GM19467 (cell line): ENCODE measurements around the gene ITPKA.
A peak's percentile ranks its signal among the peaks of the same experiment; 100 is the strongest.
"Not testable (repeated sequence)": the region's sequence is repeated elsewhere in the genome, so short reads cannot be mapped to it uniquely, and the experiment has no call there.

Source experiments
- ATAC-seq: cut with Tn5 transposase; IDR thresholded peaks from one replicate; pipeline ENCODE4 v1.9.1; 2021; ENCODE audit warnings: mild to moderate bottlenecking, moderate library complexity; ENCODE audit not compliant: unreplicated experiment

Gene ITPKA

GRCh38 chr15:41493205-41493901 lies at the start of gene ITPKA:
TSS of gene ITPKA (plus strand) at chr15:41493874. CDS start at chr15:41493928, 54 bp downstream.
- peak; percentile 62 for ATAC-seq

- ATAC-seq: no peak
Measured at GRCh38 chr15:41445399-41445798, 48.3 kb upstream of the ITPKA start.

- ATAC-seq: no peak
Measured at GRCh38 chr15:41462084-41462795, 31.4 kb upstream of the ITPKA start.

GRCh38 chr15:41464889-41465580 lies 28.6 kb upstream of the ITPKA start:
- no peak for ATAC-seq

GRCh38 chr15:41465822-41466421 lies 27.8 kb upstream of the ITPKA start:
- ATAC-seq: no peak

GRCh38 chr15:41466711-41467110 lies 27.0 kb upstream of the ITPKA start:
- ATAC-seq: no peak

GRCh38 chr15:41469644-41470043 lies 24.0 kb upstream of the ITPKA start:
- ATAC-seq: not testable (repeated sequence)

GRCh38 chr15:41473418-41473817 lies 20.3 kb upstream of the ITPKA start:
- no peak for ATAC-seq

GRCh38 chr15:41474436-41474835 lies 19.2 kb upstream of the ITPKA start:
- ATAC-seq: no peak

- no peak for ATAC-seq
Measured at GRCh38 chr15:41474941-41475340, 18.7 kb upstream of the ITPKA start.

GRCh38 chr15:41476416-41477048 lies 17.1 kb upstream of the ITPKA start:
- no peak for ATAC-seq

GRCh38 chr15:41480396-41481140 lies 13.1 kb upstream of the ITPKA start:
- ATAC-seq: no peak

- no peak for ATAC-seq
Measured at GRCh38 chr15:41482110-41482877, 11.4 kb upstream of the ITPKA start.

GRCh38 chr15:41483115-41483514 lies 10.6 kb upstream of the ITPKA start:
- ATAC-seq: peak; percentile 60

GRCh38 chr15:41483519-41483918 lies 10.2 kb upstream of the ITPKA start:
- ATAC-seq: no peak

- no peak for ATAC-seq
Measured at GRCh38 chr15:41484937-41485625, 8.6 kb upstream of the ITPKA start.

- ATAC-seq: no peak
Measured at GRCh38 chr15:41486286-41486685, 7.4 kb upstream of the ITPKA start.

- ATAC-seq: no peak
Measured at GRCh38 chr15:41487381-41487780, 6.3 kb upstream of the ITPKA start.

GRCh38 chr15:41487802-41488201 lies 5.9 kb upstream of the ITPKA start:
- ATAC-seq: no peak
